GM12891 (cell line): ENCODE measurements around the gene RPLP1.

ENCODE experiments used
- DNase-seq: peaks from one replicate; pipeline ENCODE4 v3.0.0; 2011; ENCODE audit warnings: low spot score; ENCODE audit not compliant: insufficient read length
- FAIRE-seq: peaks from 2 replicates; lab custom pipeline; 2011; peaks lifted over from hg19 to GRCh38; lab: Jason Lieb, UNC
- PAX5 ChIP-seq: IDR thresholded peaks from 2 replicates; pipeline ENCODE4 v1.6.1; 2011; ENCODE audit warnings: low read length, moderate library complexity, mild to moderate bottlenecking; ENCODE audit not compliant: insufficient read depth, severe bottlenecking
- POLR2A ChIP-seq: IDR thresholded peaks from 2 replicates; pipeline ENCODE4 v1.6.1; 2011; ENCODE audit warnings: low read depth, low read length, control low read depth
- POLR2AphosphoS5 ChIP-seq: IDR thresholded peaks from 2 replicates; pipeline ENCODE4 v1.6.1; 2011; ENCODE audit warnings: low read depth, low read length, control low read depth
- POU2F2 ChIP-seq: IDR thresholded peaks from 2 replicates; pipeline ENCODE4 v1.6.1; 2011; ENCODE audit warnings: low read depth, mild to moderate bottlenecking, control low read depth, low read length, moderate library complexity
- SPI1 ChIP-seq: IDR thresholded peaks from 2 replicates; pipeline ENCODE4 v1.6.1; 2011; ENCODE audit warnings: low read depth, low read length, control low read depth
- TAF1 ChIP-seq: IDR thresholded peaks from 2 replicates; pipeline ENCODE4 v1.6.1; 2011; ENCODE audit warnings: low read depth, low read length, control low read depth

The RPLP1 gene

GRCh38 chr15:69479081-69479480 lies 26.5 kb downstream of the RPLP1 start:
- FAIRE-seq (no peak), DNase-seq (no peak)
- TF ChIP-seq POLR2AphosphoS5 (no peak), PAX5 (no peak), SPI1 (no peak), POLR2A (no peak)

GRCh38 chr15:69479971-69480370 lies 27.4 kb downstream of the RPLP1 start:
- no peak for FAIRE-seq
- TF ChIP-seq POLR2AphosphoS5 = no peak
- TF ChIP-seq POLR2A = no peak
- TF ChIP-seq SPI1 = no peak
- TF ChIP-seq TAF1 = no peak
- no peak for TF ChIP-seq PAX5

DNA sequence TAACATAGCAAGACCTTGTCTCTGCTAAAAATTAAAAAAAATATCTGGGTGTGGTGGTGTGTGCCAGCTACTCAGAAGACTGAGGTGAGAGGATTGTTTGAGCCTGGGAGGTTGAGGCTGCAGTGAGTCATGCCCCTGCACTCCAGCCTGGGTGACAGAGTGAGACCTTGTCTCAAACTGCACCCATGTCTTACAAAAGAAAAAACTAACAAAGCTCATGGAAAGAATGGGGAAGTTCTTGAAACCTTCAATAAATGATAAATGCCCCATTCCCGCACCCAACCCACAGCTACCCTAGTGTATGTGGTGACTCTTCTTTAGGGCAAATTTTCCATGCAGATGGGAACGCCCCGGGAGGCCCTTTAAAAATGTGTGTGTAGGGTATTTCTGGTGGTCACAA lies 28.3 kb downstream of the RPLP1 start:
- DNase-seq (no peak), FAIRE-seq (no peak)
- TF ChIP-seq POLR2A = no peak
- TF ChIP-seq POLR2AphosphoS5 = no peak
- no peak for TF ChIP-seq PAX5
- TF ChIP-seq POU2F2 = no peak
- TF ChIP-seq TAF1 = no peak
- no peak for TF ChIP-seq SPI1

More at GRCh38 chr15:69479971-69480370, 27.4 kb downstream of the RPLP1 start:
- no peak for DNase-seq

DNA sequence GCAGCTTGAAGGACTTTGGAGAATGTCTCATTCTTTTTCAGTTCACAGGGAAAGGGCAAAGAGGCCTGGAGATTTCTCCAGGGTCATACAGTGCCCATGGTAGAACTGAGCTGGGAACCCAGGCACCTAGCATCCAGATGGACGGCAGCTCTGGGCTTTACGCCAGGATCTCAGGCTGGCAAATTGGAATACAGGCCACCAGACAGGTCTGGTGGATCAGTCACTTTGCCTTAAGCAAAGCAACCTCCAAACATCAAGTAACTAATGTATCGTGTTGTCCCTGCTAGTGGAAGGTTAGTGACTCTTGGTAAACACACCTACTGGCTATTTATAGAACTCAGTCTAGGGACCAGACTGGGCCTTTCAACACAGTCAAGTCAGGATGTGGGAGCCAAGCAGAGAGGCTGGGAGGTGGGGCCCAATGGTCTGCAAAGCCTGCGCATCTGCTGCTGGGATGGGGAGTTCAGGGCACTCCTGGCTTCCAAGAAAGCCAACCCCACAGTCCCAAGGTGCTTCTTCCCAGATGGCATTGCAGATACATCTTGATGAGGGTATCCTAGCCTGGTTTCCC lies 30.2 kb downstream of the RPLP1 start:
- TF ChIP-seq TAF1 (no peak), POU2F2 (no peak), PAX5 (no peak), POLR2A (no peak), POLR2AphosphoS5 (no peak), SPI1 (no peak)
- DNase-seq (no peak), FAIRE-seq (no peak)

DNA sequence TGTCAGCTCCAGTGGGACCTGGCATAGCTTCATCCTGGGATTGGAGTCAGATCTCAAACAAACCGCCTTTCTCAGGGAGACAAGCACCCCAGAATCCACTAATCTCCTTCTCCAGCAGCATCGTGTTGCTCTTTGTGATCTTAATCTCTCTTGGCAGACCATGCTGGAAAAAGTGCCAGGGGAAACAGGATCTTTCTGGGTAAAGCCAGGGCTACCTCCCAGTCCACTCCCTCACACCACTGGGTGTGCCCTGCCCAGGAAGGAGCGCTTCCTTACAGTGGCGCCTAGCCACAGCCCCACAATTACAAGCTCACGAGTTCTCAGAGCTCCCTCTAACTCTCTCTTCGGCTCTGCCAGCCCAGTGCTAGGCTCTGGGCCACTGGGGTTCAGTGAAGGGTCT lies 32.2 kb downstream of the RPLP1 start:
- FAIRE-seq = no peak

DNA sequence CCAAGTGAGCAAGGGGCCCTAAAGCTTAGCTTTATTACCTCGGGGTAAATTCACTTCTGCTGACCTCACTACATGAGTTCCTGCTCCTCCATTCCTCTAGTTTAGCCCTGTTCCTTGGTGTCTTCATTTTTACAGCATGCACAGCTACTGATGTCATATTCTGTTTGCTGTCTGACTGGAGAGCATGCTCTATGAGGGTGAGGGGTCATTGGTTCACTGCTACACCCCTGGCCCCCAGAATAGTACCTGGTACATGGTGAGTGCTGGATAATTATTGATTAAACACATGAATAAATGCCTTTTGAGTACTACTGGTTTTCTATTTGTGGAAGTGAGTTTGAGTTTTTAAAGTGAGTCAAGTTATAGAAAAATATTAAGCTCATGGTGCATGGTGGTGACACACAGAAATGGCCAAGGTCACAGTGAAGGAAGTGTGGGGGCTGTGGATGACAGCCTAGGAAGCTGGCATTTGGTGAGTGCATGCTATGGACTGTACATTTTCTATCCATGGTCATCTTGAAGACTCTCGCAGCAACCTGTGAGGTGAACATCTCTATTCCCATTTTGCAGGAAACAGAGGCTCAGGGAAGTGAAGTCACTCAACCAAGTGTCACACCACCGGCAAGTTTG lies 34.0 kb downstream of the RPLP1 start:
- TF ChIP-seq POLR2AphosphoS5 = no peak
- no peak for TF ChIP-seq POLR2A
- FAIRE-seq (no peak), DNase-seq (no peak)

More for the DNA sequence above, 32.2 kb downstream of the RPLP1 start:
- DNase-seq = no peak
- TF ChIP-seq POU2F2 = no peak
- TF ChIP-seq PAX5 = no peak
- TF ChIP-seq POLR2A = no peak
- no peak for TF ChIP-seq POLR2AphosphoS5
- TF ChIP-seq TAF1 = no peak
- TF ChIP-seq SPI1 = no peak

- FAIRE-seq (no peak), DNase-seq (no peak)
- TF ChIP-seq POLR2AphosphoS5 (no peak), POU2F2 (no peak), POLR2A (no peak), SPI1 (no peak), PAX5 (no peak), TAF1 (no peak)
Measured at GRCh38 chr15:69489073-69489571, 36.5 kb downstream of the RPLP1 start.

GRCh38 chr15:69490356-69491037 lies 37.9 kb downstream of the RPLP1 start:
- FAIRE-seq (no peak), DNase-seq (no peak)
- TF ChIP-seq TAF1 = no peak
- TF ChIP-seq POLR2AphosphoS5 = no peak
- no peak for TF ChIP-seq PAX5
- no peak for TF ChIP-seq SPI1
- no peak for TF ChIP-seq POU2F2
- TF ChIP-seq POLR2A = no peak

DNA sequence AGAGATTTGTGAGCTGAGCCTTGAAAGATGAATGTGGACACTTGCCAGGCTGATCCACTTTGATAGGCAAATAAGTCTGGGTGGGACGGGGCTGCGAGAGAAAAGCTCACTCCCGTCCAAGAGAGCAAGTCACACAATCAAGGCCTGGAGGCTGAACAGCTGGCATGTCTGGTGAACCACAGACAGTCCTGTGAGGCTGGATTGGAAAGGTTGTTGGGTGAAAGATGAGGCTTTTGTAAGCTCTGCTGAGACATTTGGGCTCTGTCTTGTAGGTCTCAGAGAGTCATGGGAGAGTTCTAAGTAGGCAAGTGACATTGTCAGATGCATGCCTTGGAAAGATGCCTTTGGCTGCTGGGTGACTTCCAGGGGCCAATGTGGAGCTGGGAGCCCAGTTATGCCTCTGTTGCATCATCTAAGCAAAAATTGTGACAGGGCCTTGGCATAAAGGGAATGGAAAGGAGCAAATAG lies 38.5 kb downstream of the RPLP1 start:
- TF ChIP-seq POU2F2 (no peak), TAF1 (no peak)
- DNase-seq (no peak), FAIRE-seq (no peak)

- FAIRE-seq (no peak), DNase-seq (no peak)
- TF ChIP-seq PAX5 (no peak), POLR2AphosphoS5 (no peak), TAF1 (no peak), SPI1 (no peak), POU2F2 (no peak), POLR2A (no peak)
Measured at GRCh38 chr15:69493406-69493805, 40.8 kb downstream of the RPLP1 start.
